Activated naive CD4-positive, alpha-beta T cell treated with anti-CD3 and anti-CD28 coated beads, Interleukin-2, amount 50 U/mL, for 24 hours (primary cell): Measurements from ENCODE around the gene SLMAP.
"Not testable (repeated sequence)": the region's sequence is repeated elsewhere in the genome, so short reads cannot be mapped to it uniquely, and the experiment has no call there.

ENCODE experiments used
- H3K27ac Mint-ChIP-seq: one replicate; pipeline ENCODE4 v1.8.0; 2021; ENCODE audit warnings: mild to moderate bottlenecking, mixed read lengths
- H3K27me3 Mint-ChIP-seq: one replicate; pipeline ENCODE4 v1.8.0; 2021; ENCODE audit warnings: mixed read lengths
- H3K36me3 Mint-ChIP-seq: one replicate; pipeline ENCODE4 v1.8.0; 2021; ENCODE audit warnings: mixed read lengths
- H3K4me1 Mint-ChIP-seq: one replicate; pipeline ENCODE4 v1.8.0; 2021; ENCODE audit warnings: mixed read lengths
- H3K4me3 Mint-ChIP-seq: one replicate; pipeline ENCODE4 v1.8.0; 2021; ENCODE audit warnings: mild to moderate bottlenecking, mixed read lengths
- H3K9me3 Mint-ChIP-seq: one replicate; pipeline ENCODE4 v1.8.0; 2021; ENCODE audit warnings: mixed read lengths

The SLMAP gene

GRCh38 chr3:57803647-57804081 is 47.6 kb downstream of the SLMAP start:
- peak overlapping the region; percentile 74 for H3K4me3 Mint-ChIP-seq

GRCh38 chr3:57805266-57805665 is 49.2 kb downstream of the SLMAP start:
- Mint-ChIP-seq H3K4me3 (peak overlapping the region; percentile 23), H3K27ac (peak overlapping the region; percentile 56), H3K36me3 (peaks cover 3% of the 10 kb centered on the region), H3K27me3 (no peaks in the 10 kb centered on the region), H3K4me1 (peaks cover 88% of the 10 kb centered on the region), H3K9me3 (no peaks in the 10 kb centered on the region)

More at GRCh38 chr3:57803647-57804081, 47.6 kb downstream of the SLMAP start:
- Mint-ChIP-seq H3K9me3 (no peaks in the 10 kb centered on the region), H3K4me1 (peaks cover 83% of the 10 kb centered on the region), H3K27ac (peak overlapping the region; percentile 94), H3K27me3 (no peaks in the 10 kb centered on the region), H3K36me3 (peaks cover 3% of the 10 kb centered on the region)

GRCh38 chr3:57805674-57806073 is 49.6 kb downstream of the SLMAP start:
- Mint-ChIP-seq H3K9me3 (no peaks in the 10 kb centered on the region), H3K36me3 (peaks cover 5% of the 10 kb centered on the region), H3K4me1 (peaks cover 88% of the 10 kb centered on the region), H3K4me3 (peak overlapping the region; percentile 23), H3K27me3 (no peaks in the 10 kb centered on the region), H3K27ac (peak overlapping the region; percentile 56)

GRCh38 chr3:57806195-57806594 is 50.1 kb downstream of the SLMAP start:
- H3K27me3 Mint-ChIP-seq, H3K9me3 Mint-ChIP-seq, H3K36me3 Mint-ChIP-seq, H3K27ac Mint-ChIP-seq, H3K4me3 Mint-ChIP-seq: not testable (repeated sequence)
- H3K4me1 Mint-ChIP-seq: peaks cover 88% of the 10 kb centered on the region

GRCh38 chr3:57808961-57809608 is 53.0 kb downstream of the SLMAP start:
- no peaks in the 10 kb centered on the region for H3K27me3 Mint-ChIP-seq
- no peaks in the 10 kb centered on the region for H3K9me3 Mint-ChIP-seq
- peaks cover 66% of the 10 kb centered on the region for H3K4me1 Mint-ChIP-seq
- H3K27ac Mint-ChIP-seq: no peak overlapping the region
- peaks cover 8% of the 10 kb centered on the region for H3K36me3 Mint-ChIP-seq
- H3K4me3 Mint-ChIP-seq: no peak overlapping the region

- Mint-ChIP-seq H3K36me3 (peaks cover 8% of the 10 kb centered on the region), H3K4me3 (no peak overlapping the region), H3K27me3 (no peaks in the 10 kb centered on the region), H3K4me1 (peaks cover 67% of the 10 kb centered on the region), H3K9me3 (no peaks in the 10 kb centered on the region), H3K27ac (no peak overlapping the region)
These were observed 53.5 kb downstream of the SLMAP start for GRCh38 chr3:57809609-57809968.

GRCh38 chr3:57810048-57810447 is 53.9 kb downstream of the SLMAP start:
- H3K36me3 Mint-ChIP-seq: peaks cover 8% of the 10 kb centered on the region
- peaks cover 66% of the 10 kb centered on the region for H3K4me1 Mint-ChIP-seq
- no peak overlapping the region for H3K27ac Mint-ChIP-seq
- no peak overlapping the region for H3K4me3 Mint-ChIP-seq
- no peaks in the 10 kb centered on the region for H3K27me3 Mint-ChIP-seq
- H3K9me3 Mint-ChIP-seq: no peaks in the 10 kb centered on the region

GRCh38 chr3:57810471-57811137 is 54.5 kb downstream of the SLMAP start:
- H3K4me1 Mint-ChIP-seq: peaks cover 65% of the 10 kb centered on the region
- no peaks in the 10 kb centered on the region for H3K27me3 Mint-ChIP-seq
- H3K4me3 Mint-ChIP-seq: no peak overlapping the region
- H3K36me3 Mint-ChIP-seq: peaks cover 8% of the 10 kb centered on the region
- no peak overlapping the region for H3K27ac Mint-ChIP-seq
- H3K9me3 Mint-ChIP-seq: no peaks in the 10 kb centered on the region

GRCh38 chr3:57815036-57815435 is 58.9 kb downstream of the SLMAP start:
- peak overlapping the region; percentile 57 for H3K4me3 Mint-ChIP-seq
- no peaks in the 10 kb centered on the region for H3K9me3 Mint-ChIP-seq
- H3K27me3 Mint-ChIP-seq: no peaks in the 10 kb centered on the region
- peaks cover 8% of the 10 kb centered on the region for H3K36me3 Mint-ChIP-seq
- peaks cover 55% of the 10 kb centered on the region for H3K4me1 Mint-ChIP-seq
- peak overlapping the region; percentile 25 for H3K27ac Mint-ChIP-seq

GRCh38 chr3:57816471-57817095 is 60.5 kb downstream of the SLMAP start:
- Mint-ChIP-seq H3K36me3 (peaks cover 5% of the 10 kb centered on the region), H3K27ac (peak overlapping the region; percentile 46), H3K27me3 (no peaks in the 10 kb centered on the region), H3K9me3 (no peaks in the 10 kb centered on the region), H3K4me1 (peaks cover 56% of the 10 kb centered on the region), H3K4me3 (no peak overlapping the region)

GRCh38 chr3:57818772-57819171 is 62.7 kb downstream of the SLMAP start:
- Mint-ChIP-seq H3K27me3 (no peaks in the 10 kb centered on the region), H3K9me3 (no peaks in the 10 kb centered on the region), H3K36me3 (no peaks in the 10 kb centered on the region), H3K4me3 (no peak overlapping the region), H3K4me1 (peaks cover 59% of the 10 kb centered on the region), H3K27ac (no peak overlapping the region)

GRCh38 chr3:57820479-57820878 is 64.4 kb downstream of the SLMAP start:
- Mint-ChIP-seq H3K36me3 (no peaks in the 10 kb centered on the region), H3K4me1 (peaks cover 61% of the 10 kb centered on the region), H3K9me3 (no peaks in the 10 kb centered on the region), H3K4me3 (no peak overlapping the region), H3K27ac (no peak overlapping the region), H3K27me3 (no peaks in the 10 kb centered on the region)

- H3K4me3 Mint-ChIP-seq: no peak overlapping the region
- H3K27ac Mint-ChIP-seq: peak overlapping the region; percentile 0
- no peaks in the 10 kb centered on the region for H3K27me3 Mint-ChIP-seq
- no peaks in the 10 kb centered on the region for H3K9me3 Mint-ChIP-seq
- no peaks in the 10 kb centered on the region for H3K36me3 Mint-ChIP-seq
- peaks cover 62% of the 10 kb centered on the region for H3K4me1 Mint-ChIP-seq
These were observed 65.7 kb downstream of the SLMAP start for GRCh38 chr3:57821765-57822164.

GRCh38 chr3:57822686-57823085 is 66.6 kb downstream of the SLMAP start:
- no peaks in the 10 kb centered on the region for H3K36me3 Mint-ChIP-seq
- H3K9me3 Mint-ChIP-seq: no peaks in the 10 kb centered on the region
- no peak overlapping the region for H3K27ac Mint-ChIP-seq
- H3K27me3 Mint-ChIP-seq: no peaks in the 10 kb centered on the region
- peaks cover 63% of the 10 kb centered on the region for H3K4me1 Mint-ChIP-seq
- no peak overlapping the region for H3K4me3 Mint-ChIP-seq

- no peaks in the 10 kb centered on the region for H3K9me3 Mint-ChIP-seq
- no peak overlapping the region for H3K27ac Mint-ChIP-seq
- H3K36me3 Mint-ChIP-seq: no peaks in the 10 kb centered on the region
- H3K4me1 Mint-ChIP-seq: peaks cover 50% of the 10 kb centered on the region
- no peaks in the 10 kb centered on the region for H3K27me3 Mint-ChIP-seq
- no peak overlapping the region for H3K4me3 Mint-ChIP-seq
These were observed 69.0 kb downstream of the SLMAP start for GRCh38 chr3:57825116-57825515.

GRCh38 chr3:57826245-57826951 is 70.3 kb downstream of the SLMAP start:
- Mint-ChIP-seq H3K9me3 (no peaks in the 10 kb centered on the region), H3K27me3 (no peaks in the 10 kb centered on the region), H3K4me3 (no peak overlapping the region), H3K4me1 (peaks cover 42% of the 10 kb centered on the region), H3K36me3 (peaks cover 4% of the 10 kb centered on the region), H3K27ac (peak overlapping the region; percentile 38)
